ENCODE results near the gene LRRC7.

LRRC7 gene

DNA sequence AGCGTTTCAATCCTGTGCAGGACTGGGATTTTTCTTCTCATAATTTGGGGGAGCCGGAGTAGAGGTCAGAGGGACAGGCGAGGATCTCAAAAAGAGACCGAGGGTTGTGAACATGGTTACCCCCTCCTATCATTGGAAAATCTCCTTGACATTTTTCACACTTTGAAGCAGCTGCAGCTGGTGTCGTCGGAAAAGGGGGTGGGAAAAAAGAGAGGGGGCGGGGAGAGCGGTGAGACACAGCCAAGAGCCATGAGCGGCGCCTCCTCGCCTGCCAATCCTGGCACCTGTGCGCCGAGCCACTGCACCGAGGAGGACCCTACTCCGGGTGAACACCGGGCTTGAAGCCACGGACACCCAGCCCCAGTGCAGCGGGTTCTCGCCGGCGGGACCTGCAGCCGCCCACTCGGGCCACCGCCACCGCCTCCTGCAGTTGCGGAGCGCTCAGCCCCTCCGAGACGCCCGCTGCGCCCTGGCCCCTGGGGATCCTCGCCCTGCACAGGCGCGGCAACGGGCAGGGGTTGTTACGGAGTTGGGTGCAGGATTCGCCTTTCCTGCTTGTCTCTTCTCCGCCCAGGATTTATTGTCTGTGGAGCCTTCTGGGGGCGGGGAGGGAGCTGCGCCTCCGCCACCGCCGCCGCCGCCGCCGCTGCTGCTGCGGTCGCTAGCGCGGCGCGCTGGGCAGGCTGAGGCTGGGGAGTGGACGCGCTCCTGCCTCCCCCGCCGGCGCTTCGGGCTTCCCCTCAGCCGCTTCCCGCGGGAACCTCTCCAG, at the start of gene LRRC7:
LRRC7 (plus strand) TSS at position 271 of the 769 bp plus-strand sequence. CDS start 718 bp downstream, outside the sequence.
- Histone ChIP-seq H3F3A (ENCODE audit: insufficient read depth, low read length) (no peaks in the 10 kb centered on the region), H3K27ac (ENCODE audit: low read depth, low read length, poor library complexity, severe bottlenecking) (no peak within 1 kb of the TSS), H2AFZ (ENCODE audit: low read length) (no peak within 1 kb of the TSS), H4K20me1 (ENCODE audit: insufficient read depth, low read length) (no peaks in the 10 kb centered on the region), H3K9ac (ENCODE audit: low read length) (no peak within 1 kb of the TSS), H3K9me3 (ENCODE audit: low read length) (no peaks in the 10 kb centered on the region), H3K4me2 (ENCODE audit: low read length) (no peak within 1 kb of the TSS), H3K9me2 (ENCODE audit: low read depth, low read length) (no peaks in the 10 kb centered on the region), H3K79me2 (ENCODE audit: insufficient read depth, low read length) (no peaks in the 10 kb centered on the region), H3K4me1 (ENCODE audit: insufficient read depth, low read length, severe bottlenecking) (no peaks in the 10 kb centered on the region), H3K36me3 (ENCODE audit: insufficient read depth, low read length) (no peaks in the 10 kb centered on the region), H3K4me3 (ENCODE audit: low read depth, low read length, poor library complexity, severe bottlenecking) (no peak within 1 kb of the TSS), H3K27me3 (ENCODE audit: insufficient read depth, low read length) (no peaks in the 10 kb centered on the region)
- no peak for TF ChIP-seq EZH2 (IDR thresholded peaks at IDR 0.05; ENCODE audit: borderline replicate concordance, low read length)
- TF ChIP-seq, protein P1, sequence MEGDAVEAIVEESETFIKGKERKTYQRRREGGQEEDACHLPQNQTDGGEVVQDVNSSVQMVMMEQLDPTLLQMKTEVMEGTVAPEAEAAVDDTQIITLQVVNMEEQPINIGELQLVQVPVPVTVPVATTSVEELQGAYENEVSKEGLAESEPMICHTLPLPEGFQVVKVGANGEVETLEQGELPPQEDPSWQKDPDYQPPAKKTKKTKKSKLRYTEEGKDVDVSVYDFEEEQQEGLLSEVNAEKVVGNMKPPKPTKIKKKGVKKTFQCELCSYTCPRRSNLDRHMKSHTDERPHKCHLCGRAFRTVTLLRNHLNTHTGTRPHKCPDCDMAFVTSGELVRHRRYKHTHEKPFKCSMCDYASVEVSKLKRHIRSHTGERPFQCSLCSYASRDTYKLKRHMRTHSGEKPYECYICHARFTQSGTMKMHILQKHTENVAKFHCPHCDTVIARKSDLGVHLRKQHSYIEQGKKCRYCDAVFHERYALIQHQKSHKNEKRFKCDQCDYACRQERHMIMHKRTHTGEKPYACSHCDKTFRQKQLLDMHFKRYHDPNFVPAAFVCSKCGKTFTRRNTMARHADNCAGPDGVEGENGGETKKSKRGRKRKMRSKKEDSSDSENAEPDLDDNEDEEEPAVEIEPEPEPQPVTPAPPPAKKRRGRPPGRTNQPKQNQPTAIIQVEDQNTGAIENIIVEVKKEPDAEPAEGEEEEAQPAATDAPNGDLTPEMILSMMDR (IDR thresholded peaks at IDR 0.05; ENCODE audit: low read length) = no peak

DNA sequence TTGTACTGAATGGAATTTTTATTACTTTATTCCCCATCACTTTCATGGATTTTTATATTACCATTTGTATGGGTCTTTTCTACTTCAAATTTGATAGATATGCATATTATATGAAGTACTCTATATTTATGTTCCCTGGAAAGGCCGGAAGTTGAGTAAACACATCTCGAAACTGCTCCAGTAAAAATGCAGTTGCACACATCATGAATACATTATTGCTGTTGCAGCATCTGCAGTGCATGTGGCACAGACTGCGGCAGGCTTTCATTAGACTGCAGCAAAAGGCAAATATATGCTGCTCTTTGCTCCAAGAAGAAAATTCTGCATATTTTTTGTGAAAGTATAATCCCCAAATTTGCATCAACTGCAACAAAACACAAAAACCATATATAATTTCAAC, 48.7 kb upstream of the LRRC7 start:
- no peak for TF ChIP-seq EZH2 (IDR thresholded peaks at IDR 0.05; ENCODE audit: borderline replicate concordance, low read length)
- TF ChIP-seq, protein P1 (IDR thresholded peaks at IDR 0.05; ENCODE audit: low read length) = no peak
- H3K79me2 ChIP-seq (ENCODE audit: insufficient read depth, low read length) = no peaks in the 10 kb centered on the region
- H3K9me2 ChIP-seq (ENCODE audit: low read depth, low read length) = no peaks in the 10 kb centered on the region
- no peaks in the 10 kb centered on the region for H3F3A ChIP-seq (ENCODE audit: insufficient read depth, low read length)
- no peaks in the 10 kb centered on the region for H3K36me3 ChIP-seq (ENCODE audit: insufficient read depth, low read length)
- H2AFZ ChIP-seq (ENCODE audit: low read length) = no peak overlapping the region
- H4K20me1 ChIP-seq (ENCODE audit: insufficient read depth, low read length) = no peaks in the 10 kb centered on the region
- H3K9ac ChIP-seq (ENCODE audit: low read length) = no peak overlapping the region
- H3K9me3 ChIP-seq (ENCODE audit: low read length) = no peaks in the 10 kb centered on the region
- H3K4me1 ChIP-seq (ENCODE audit: insufficient read depth, low read length, severe bottlenecking) = no peaks in the 10 kb centered on the region
- no peak overlapping the region for H3K4me2 ChIP-seq (ENCODE audit: low read length)
- H3K27ac ChIP-seq (ENCODE audit: low read depth, low read length, poor library complexity, severe bottlenecking) = no peak overlapping the region
- H3K27me3 ChIP-seq (ENCODE audit: insufficient read depth, low read length) = no peaks in the 10 kb centered on the region
- no peak overlapping the region for H3K4me3 ChIP-seq (ENCODE audit: low read depth, low read length, poor library complexity, severe bottlenecking)

DNA sequence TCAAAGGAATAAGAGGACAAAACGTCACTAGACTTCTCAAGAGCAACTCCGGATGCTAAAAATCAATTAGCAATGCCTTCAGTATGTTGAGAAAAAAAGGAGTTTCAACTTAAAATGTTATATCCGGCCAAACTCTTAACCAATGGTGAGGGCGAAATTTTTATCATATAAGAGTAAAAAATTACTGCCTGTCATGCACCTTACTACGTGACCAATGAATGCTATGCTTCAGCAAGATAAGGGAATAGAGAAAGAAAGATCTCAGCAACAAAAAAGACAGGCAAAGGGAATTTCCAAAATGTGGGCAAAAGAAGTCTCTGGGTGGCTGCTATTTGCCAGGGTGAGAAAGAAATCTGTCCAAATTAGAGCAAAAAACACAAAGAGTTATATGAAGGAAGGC, 47.4 kb upstream of the LRRC7 start:
- Histone ChIP-seq H3K9me3 (ENCODE audit: low read length) (no peaks in the 10 kb centered on the region), H2AFZ (ENCODE audit: low read length) (no peak overlapping the region), H3K79me2 (ENCODE audit: insufficient read depth, low read length) (no peaks in the 10 kb centered on the region), H3K4me3 (ENCODE audit: low read depth, low read length, poor library complexity, severe bottlenecking) (no peak overlapping the region), H3K36me3 (ENCODE audit: insufficient read depth, low read length) (no peaks in the 10 kb centered on the region), H4K20me1 (ENCODE audit: insufficient read depth, low read length) (no peaks in the 10 kb centered on the region), H3K4me2 (ENCODE audit: low read length) (no peak overlapping the region), H3K27ac (ENCODE audit: low read depth, low read length, poor library complexity, severe bottlenecking) (no peak overlapping the region), H3F3A (ENCODE audit: insufficient read depth, low read length) (no peaks in the 10 kb centered on the region), H3K27me3 (ENCODE audit: insufficient read depth, low read length) (no peaks in the 10 kb centered on the region), H3K9ac (ENCODE audit: low read length) (no peak overlapping the region), H3K9me2 (ENCODE audit: low read depth, low read length) (no peaks in the 10 kb centered on the region), H3K4me1 (ENCODE audit: insufficient read depth, low read length, severe bottlenecking) (no peaks in the 10 kb centered on the region)
- TF ChIP-seq, protein P1 (IDR thresholded peaks at IDR 0.05; ENCODE audit: low read length) = no peak
- TF ChIP-seq EZH2 (IDR thresholded peaks at IDR 0.05; ENCODE audit: borderline replicate concordance, low read length) = no peak
